Erythroblast (primary cell): ENCODE data around the gene GJE1.

Source experiments
- GATA1 ChIP-seq: IDR thresholded peaks from 2 replicates; pipeline ENCODE4 v1.6.1; 2011; ENCODE audit warnings: low read depth, mild to moderate bottlenecking, control low read depth, low read length, moderate library complexity
- POLR2A ChIP-seq: IDR thresholded peaks from 2 replicates; pipeline ENCODE4 v1.6.1; 2011; ENCODE audit warnings: mild to moderate bottlenecking, low read length

DNA sequence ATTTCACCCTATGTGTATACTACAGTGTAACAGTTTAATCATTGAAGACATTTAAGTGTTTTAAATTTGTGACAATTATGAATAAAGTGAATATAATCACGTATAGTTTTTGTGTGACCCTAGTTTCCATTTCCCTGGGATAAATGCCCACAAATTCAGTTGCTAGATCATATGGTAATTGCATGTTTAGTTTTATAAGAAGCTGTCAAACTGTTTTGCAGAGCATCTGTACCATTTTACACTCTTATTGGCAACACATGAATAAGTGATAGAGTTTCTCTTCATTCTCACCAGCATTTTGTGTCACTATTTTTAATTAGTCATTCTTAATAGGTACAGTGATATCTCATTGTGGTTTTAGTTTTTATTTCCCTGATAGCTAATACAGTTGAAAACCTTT lies 21.6 kb downstream of the GJE1 start:
- TF ChIP-seq POLR2A (no peak), GATA1 (no peak)
